HG03442 (cell line): ENCODE data around the gene PUS3.

Source experiments
- ATAC-seq: cut with Tn5 transposase; IDR thresholded peaks from one replicate; pipeline ENCODE4 v1.9.1; 2021; ENCODE audit warnings: mild to moderate bottlenecking, moderate library complexity; ENCODE audit not compliant: unreplicated experiment

PUS3 gene

DNA sequence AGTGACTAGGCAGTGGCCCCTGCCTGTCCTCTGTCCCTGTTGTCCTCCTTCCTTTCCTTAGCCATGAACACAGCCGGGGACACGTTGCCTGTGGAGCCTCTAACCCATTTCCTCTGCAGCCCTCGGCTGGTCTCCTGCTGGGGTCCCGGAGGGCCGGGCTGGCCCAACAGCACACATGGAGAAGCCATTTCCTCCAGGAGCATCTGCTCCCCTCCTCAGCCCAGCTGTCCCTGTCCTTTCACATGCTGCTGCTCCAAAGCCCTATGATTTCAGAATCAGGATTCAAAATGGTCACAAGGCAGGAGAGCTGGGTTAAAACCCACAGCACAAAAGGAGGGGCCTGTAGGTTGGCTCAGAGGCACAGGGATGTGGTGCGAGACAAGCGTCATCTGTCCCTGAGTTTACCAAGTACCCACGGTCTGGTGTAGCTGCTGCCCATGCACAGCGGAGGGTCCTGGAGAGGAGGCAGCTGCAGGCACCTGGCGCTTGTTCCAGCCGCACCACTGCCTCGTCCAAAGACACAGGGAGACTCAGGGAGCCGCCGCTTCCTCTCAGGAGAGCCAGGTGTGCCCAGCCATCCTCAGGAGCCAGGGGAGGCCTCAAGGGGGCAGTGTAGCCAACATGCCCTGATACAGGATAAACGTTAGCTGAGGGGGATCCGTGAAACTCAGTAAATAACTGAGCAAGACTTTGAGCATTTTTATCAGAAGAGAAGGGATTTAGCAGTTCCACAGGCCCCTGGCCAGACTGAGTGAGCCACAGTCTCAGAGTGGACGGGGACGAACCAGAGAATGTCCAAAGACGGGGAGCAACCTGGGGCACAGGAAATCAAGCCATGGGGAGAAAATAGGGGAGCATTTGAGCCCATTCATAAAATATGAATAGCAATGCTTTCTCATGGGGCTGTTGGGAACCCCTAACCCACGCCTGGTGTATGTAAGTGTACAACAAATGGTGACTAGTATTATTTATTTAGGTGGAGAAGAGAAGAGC lies 38.9 kb upstream of the PUS3 start:
- ATAC-seq, result no peak

DNA sequence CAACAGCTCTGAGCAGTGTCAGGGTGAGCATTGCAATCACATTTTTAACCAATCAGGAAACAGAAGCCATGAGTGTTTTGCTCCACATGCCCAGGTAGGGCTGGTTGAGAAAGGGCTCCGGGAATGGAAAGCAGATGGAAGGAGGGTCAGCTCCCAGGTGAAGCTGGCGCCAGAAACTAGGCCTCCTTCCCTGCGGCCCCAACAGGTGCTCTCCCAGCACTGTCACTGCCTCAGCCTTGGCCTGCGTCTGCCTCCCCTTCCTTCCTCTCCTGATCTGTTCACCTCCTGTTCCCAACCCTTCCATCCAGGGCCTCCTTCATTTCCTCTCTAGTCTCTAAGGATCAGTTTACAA lies 38.2 kb upstream of the PUS3 start:
- no peak for ATAC-seq

DNA sequence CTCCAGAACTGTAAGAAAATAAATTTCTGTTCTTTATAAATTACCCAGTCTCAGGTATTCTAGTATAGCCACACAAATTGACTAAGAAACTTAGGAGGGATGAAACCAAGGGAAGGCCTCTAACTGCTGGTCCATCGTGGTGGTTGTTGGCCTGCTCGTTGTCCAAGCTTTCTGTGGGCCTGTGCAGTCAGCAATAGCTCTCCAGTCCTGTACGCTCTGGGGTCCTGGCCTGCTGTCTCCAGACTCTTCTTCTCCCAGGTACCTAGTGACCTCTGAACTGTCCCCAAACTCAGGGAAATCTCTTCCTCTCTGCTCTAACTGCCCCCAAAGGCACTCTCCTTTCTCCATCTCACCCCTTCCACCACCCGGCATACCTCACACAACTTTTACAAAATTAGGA lies 37.1 kb upstream of the PUS3 start:
- ATAC-seq, result no peak

DNA sequence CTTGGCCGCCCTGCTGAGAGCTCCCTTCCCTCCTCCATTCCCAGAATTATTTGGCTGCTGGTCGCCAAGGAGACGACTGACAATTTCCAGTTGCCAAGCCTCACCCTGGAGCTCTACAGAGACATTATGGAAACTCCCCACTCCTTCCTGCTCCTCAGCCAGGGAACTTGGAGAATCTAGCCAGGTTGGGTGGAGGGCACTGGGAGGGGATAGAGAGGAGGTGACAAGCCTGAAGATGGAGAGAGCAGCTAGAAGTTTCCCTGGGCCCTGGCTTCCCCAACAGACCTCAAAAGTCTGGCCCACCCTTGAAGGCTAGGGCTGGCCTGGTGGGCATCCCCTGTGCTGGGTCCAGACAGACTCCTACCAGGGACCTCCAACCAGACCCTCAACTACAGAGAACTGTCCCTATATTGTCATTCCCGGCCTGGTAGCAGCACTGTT lies 36.1 kb upstream of the PUS3 start:
- no peak for ATAC-seq

DNA sequence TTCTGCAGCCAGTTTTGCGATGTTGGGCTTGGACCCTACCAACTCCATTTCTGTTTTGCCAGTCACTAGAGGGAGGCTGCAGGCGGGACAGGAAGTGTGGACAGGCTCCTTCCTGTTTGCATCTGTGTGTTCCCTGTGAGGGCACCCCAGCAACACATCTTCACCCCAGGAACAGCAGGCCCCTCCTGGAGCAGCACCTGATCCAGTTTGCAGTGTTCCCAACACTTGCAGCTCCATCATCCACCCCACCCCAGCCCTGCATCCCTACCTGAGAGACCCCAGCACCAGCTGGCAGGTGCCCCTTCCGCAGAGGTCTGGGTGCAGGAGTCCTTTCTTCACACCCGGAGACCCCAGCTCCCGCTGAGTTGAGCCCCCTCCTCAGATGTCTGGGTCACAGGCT lies 35.4 kb upstream of the PUS3 start:
- ATAC-seq, result no peak

DNA sequence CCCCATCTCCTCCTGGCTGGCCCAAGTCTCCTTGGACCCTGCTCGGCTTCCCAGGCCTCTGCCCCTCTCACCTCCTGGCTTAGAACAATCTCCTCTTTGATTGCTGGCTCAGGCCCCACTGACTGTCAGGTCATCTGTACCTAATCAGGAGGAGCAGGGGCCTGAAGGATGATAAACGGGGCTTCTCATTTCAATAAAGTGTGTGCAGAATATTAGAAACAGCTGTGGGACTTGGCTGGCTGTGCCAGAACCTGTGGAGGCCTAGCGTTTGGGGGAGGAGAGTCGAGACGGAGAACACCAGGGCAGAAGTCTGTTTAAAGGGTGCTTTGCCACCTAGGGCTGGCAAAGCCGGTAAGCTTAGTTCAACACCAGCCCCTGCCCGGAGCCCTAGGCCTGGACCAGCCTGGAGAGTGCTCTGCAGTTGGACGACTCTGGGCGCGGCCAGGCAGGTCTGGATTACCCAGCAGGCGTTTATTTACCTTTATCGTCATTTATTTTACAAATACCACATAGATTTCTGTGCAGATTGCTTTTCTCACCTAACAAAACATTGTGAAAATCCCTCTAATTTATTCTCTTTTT lies 32.7 kb upstream of the PUS3 start:
- ATAC-seq, result no peak

DNA sequence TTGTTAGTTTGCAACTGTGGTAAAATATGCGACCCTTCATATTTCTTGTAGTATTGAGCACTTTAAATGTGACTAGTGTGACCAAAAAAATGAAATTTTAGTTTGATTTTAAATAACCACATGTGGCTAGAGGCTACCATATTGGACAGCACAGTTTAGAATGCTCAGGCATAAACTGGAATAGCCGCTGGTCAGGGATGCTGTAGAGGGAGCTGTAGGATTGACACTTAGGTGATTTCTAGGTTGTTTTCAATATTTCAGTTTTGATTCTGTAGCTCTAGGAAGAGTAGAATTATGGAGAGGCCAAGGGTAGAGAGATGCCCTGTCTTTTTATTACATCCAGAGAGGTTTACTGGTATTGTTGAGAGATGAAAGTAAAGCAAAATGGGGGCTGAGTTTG lies 32.0 kb upstream of the PUS3 start:
- ATAC-seq, result no peak

DNA sequence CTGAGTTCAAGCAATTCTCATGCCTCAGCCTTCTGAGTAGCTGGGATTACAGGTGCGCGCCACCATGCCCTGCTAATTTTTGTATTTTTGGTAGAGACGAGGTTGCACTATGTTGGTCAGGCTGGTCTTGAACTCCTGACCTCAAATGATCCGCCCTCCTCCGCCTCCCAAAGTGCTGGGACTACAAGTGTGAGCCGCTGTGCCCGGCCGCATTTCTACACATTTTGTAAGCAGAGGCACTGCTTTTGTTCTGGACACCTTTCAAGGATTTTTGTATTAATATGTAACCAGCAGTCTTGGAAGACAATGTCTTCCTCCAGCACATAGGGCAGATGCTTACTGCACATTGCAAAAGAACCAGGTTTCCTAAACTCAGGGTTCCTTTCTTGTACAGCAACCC lies 31.5 kb upstream of the PUS3 start:
- ATAC-seq, result no peak

DNA sequence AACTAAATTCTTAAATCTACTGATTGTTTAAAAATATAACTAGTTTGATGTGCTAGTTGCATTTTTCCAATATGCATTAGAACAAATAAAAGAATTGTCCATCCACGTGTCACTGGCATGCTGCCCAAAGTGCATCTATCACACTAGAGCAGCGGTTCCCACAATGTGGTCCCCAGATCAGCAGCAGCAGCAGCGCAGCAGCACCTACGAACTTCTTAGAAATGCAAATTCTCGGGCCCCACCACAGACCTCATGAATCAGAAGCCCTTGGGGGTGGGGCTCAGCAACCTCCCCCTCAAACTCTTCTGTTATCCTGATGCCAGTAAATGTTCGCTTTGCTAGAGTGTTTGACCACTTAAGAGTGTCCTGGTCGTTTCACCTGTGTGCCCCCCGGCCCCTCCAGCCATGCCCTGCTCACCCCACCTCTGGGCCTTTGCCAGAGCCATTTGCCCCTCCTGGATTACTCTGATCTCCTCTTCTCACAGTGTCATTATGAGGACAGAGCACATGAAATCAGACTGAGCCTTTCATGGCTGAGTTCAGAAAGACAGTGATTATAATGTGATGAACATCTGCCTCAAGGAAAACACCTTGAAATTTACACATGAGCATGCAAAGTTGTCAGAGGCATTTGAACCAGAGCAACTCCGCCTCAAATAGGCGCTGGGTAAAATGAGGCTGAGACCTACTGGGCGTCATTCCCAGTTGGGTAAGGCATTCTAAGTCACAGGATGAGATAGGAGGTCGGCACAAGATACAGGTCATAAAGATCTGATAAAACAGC lies 30.2 kb upstream of the PUS3 start:
- ATAC-seq, result no peak

DNA sequence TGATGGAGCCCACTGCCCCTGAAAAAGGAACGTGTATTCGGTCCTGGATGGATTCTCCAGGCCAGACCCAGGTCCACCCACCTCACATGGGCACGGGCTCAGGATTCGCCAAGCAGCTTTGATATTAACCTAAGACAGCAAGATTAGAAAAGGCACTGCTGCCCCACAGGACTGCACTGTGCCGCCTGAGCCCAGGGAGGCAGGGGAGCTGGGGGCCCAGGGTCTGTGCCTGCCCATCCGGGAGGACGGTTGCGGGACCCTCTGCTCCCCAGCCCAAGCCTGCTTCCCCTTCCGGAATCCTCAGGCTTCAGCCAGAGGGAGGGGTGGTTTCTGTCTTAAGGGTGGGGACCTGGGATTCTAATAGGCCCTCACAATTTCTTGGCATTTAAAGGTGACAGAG lies 29.3 kb upstream of the PUS3 start:
- ATAC-seq, result no peak

DNA sequence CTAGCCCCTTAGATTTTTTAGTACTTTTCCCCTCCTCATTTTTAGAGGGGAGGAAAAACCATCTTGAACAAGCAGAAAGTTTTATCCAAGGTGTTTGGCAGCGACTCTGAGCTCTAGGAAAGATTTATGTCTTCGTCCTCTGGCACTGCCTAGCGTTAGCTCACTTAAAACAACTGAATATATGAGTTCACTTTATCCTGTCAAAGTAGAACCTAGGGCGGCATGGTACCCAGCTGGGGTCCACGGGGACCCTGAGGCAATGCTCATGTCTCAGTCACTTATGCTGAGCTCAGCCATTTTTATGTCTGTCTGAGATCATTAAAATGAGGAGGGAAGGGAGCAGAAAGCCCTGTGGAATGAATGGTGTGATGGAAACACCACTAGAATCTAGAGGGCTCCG lies 28.7 kb upstream of the PUS3 start:
- no peak for ATAC-seq

DNA sequence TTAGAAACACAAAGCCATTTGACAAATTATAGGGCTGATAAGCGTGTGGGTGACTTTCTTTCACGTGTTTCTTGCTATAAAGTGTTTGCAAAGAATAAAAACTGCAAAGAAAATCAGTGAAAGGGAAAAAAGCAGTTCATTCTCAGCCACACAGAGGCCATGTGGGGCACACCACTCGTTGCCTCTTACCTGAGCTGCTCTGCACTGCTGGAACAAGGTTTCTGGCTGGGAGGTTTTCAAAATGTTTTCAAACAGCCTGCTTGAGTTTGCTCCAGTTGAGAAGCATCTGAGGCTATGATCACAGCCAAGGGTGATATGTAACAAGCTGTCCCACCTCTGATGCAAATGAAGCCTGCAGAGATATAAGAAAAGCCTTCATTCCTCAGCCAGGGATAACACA lies 28.1 kb upstream of the PUS3 start:
- ATAC-seq, result no peak

DNA sequence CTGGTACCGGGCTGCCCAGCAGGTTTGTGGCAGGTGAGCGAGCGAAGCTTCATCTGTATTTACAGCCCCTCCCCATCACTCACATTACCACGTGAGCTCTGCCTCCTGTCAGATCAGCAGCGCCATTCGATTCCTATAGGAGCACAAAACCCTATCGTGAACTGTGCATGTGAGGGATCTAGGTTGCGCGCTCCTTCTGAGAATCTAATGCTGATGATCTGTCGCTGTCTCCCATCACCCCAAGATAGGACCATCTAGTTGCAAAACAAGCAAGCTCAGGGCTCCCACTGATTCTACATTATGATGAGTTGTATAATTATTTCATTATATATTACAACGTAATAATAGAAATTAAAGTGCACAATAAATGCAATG lies 27.1 kb upstream of the PUS3 start:
- ATAC-seq, result no peak

DNA sequence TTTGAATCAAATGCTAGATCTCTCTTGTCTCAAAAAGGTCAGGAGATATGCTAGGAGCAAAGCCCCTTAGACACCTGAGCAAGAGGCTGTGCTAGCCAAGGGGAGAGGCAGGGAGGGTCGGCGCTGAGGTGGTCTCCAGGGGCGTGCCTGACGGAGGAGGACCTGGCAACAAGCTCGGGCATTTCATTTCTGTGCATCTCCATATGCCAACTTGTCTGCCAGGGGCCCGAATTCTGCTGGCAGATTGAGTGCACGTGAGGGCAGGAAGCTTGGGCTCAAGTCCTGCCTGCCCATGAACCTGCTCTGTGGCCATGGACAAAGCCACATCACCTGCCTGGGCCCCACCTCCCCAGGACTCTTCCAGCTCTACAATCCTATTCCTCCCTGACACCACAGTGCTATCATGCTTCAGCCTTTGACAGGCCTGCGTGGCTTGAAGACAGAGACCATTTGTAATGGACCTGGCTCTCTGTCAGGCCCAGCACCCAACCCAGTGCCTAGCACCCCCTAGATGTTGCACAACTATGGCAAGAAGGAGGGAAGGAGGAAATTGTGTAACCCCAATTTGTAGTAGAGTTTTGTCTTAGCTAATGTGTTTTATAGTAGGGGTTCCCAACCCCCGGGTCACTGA lies 26.6 kb upstream of the PUS3 start:
- no peak for ATAC-seq

DNA sequence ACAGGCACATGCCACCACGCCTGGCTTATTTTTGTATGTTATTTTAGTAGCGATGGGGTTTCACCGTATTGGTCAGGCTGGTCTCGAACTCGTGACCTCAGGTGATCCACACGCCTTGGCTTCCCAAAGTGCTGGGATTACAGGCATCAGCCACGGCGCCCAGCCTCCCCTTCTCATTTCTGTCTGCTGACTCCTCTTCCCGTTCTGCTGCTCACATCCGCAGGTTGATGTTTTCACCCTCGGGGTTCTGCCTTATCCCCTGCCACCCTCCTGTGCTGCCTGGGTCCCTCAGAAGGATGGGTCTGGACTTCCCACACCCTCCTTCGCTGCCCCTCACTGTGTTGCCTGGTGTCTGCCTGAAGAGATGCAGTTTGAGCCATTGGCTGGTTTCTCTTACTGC lies 23.7 kb upstream of the PUS3 start:
- ATAC-seq, result no peak

DNA sequence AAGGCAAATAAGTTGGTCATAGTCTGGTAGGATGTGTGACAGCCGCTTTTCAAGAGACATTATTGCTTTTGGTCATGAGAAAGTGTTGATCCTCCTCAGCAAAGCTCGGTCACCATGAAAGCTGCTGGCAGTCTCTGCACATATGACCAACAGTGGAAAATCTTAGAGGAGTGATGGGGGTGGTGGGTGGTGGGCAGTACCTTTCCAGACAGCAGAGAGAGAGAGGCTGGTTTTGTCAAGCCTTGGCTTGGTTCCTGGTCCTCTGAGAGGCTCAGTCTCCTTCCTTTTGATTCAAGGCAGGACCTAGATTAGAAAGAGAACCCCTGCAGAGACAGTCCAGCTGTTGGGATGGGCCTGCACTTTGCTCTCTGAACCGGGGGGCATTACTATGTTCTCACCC lies 22.8 kb upstream of the PUS3 start:
- no peak for ATAC-seq

DNA sequence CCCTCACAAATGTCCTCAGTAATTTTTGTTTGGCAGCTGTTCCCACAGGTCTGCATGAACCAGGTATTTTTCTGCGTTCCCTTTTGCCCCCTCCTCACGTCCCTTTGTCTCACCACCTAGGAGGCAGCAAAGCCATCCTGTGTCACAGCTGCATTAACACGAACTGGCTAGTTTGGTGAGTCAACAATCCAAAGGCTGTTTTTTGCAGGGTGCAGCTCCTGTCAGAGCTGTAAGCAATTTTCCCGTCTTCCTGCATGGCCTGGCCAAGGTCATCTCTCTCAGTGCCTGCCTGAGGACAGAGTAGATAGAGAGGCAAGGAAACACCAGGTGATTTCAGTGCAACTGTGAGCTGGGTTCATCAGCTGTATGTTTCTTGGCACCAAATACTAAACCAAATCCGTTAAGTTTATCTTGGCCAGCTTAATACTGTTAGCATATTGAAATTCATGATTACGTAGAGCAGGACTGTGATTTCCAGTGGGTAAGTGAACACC lies 22.3 kb upstream of the PUS3 start:
- ATAC-seq, result no peak

DNA sequence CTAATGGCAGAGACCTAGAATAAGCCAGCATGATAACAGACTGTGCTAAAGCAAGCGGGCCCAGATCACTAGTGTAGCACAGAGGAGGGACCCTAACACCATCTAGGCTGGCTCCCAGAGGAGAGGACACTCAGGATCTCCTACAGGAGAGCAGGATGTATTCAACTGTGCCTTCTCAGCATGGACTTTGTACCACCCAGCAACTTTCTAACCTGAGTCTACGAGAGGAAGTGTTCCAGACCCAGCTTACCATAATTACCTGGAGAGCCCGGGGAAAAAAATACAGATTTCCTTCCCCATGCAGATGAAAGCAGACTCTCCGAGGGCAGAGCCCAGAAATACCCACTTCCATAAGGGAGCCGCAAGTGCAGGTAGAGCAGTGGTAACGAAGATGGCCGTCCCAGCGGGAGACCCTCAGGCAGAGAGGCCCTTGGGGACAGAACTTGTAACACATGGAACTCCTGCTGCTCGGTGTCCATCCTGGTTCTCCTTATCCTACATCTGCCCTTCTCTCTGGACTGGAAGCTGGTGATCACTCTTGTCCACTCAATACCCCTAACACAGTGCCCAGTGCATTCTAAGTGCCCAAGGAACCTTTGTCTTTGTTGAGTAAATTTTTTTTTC lies 21.5 kb upstream of the PUS3 start:
- no peak for ATAC-seq

DNA sequence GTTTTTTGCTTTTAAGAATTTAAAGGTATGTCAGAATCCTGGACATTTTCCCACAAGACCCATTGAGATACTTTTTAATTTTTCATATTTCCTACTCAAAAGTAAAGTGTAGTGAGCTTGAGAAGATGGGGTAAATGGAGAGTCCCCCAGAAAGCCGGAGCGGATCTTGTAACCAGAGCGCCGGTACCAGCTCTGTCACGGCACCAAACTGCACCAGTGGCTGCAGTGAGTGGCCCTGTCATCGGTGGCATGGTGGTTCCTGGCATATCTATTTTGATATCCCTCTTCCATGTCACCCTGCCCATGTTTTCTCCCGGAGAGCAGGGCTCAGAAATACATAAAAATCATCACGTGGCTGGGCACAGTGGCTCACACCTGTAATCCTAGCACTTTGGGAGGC lies 20.6 kb upstream of the PUS3 start:
- no peak for ATAC-seq

DNA sequence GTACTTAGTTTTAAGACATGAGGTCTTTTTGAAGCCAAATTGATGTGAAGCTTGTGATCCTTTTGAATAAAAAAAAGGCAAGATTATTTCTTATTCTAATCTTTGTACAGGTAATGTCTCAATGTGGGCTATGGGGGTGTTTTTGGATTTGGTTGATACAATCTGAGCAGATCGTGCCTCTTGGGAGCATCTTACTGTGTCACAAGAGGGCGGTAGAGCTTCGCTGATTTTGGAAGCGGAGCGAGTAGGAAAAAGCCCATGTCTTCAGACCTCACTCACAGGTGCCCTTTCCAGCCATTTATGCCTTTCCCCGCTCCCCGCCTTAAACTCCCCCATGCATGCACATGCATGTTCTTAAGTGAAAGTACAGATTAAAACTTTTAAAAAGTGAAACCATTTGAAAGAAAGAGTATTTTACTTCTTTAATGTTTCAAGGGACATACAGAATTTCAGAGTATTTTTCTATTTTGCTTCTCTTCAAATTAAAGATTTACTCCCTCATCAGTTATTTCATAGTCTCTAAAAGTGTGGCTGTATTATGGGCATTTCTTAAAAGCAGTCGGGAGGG lies 20.1 kb upstream of the PUS3 start:
- ATAC-seq, result no peak
